ENCODE measurements around the gene TRPM4. TPM values are rescaled to one million over a fixed set of nuclear protein-coding genes. Genes with fewer than 3 reads are reported as not detected.

TRPM4 gene
- polyA plus RNA-seq, 1 experiment, result 17.6 TPM

- no peaks in the 10 kb centered on the region for H3K27me3 ChIP-seq (ENCODE audit: control insufficient read depth, insufficient read depth, low read length)
- no peak for TF ChIP-seq CTCF (IDR thresholded peaks at IDR 0.05; ENCODE audit: insufficient read depth, low read depth, low read length)
- DNase-seq (ENCODE audit: low read depth), result no peak
- H3K36me3 ChIP-seq (ENCODE audit: control insufficient read depth, insufficient read depth, low read length), result no peaks in the 10 kb centered on the region
- POLR2A ChIA-PET, result no interaction called here
- CTCF ChIA-PET, result interaction anchor here (1.0 to 1.7 kb wide), 4 partner anchors 10 to 72 kb away, joined by 3 to 5 read pairs (median 4); no protein-coding TSS in a partner anchor
- no peak overlapping the region for H3K4me3 ChIP-seq (ENCODE audit: low read depth, low read length)
Measured at GRCh38 chr19:49255674-49256073, 98.1 kb downstream of the TRPM4 start.

GRCh38 chr19:49256691-49257090 lies 99.1 kb downstream of the TRPM4 start:
- H3K27me3 ChIP-seq (ENCODE audit: control insufficient read depth, insufficient read depth, low read length), result no peaks in the 10 kb centered on the region
- POLR2A ChIA-PET, result no interaction called here
- no peak overlapping the region for H3K4me3 ChIP-seq (ENCODE audit: low read depth, low read length)
- CTCF ChIA-PET, result interaction anchor here (1.3 to 2.1 kb wide), 3 partner anchors 9 to 31 kb away, joined by 4 to 10 read pairs (median 4); no protein-coding TSS in a partner anchor
- TF ChIP-seq CTCF (IDR thresholded peaks at IDR 0.05; ENCODE audit: insufficient read depth, low read depth, low read length), result no peak
- no peak for DNase-seq (ENCODE audit: low read depth)
- H3K36me3 ChIP-seq (ENCODE audit: control insufficient read depth, insufficient read depth, low read length), result no peaks in the 10 kb centered on the region

Other genes with a start within 250 kb of the TRPM4 start
- not detected in 2 replicates for gene DHDH, start 224.1 kb upstream of the TRPM4 start, polyA plus RNA-seq (2011; rRNA removed)
- 141 and 159 TPM in 2 replicates for gene BAX, start 202.9 kb upstream of the TRPM4 start, polyA plus RNA-seq (2011; rRNA removed)
- gene FTL, start 192.5 kb upstream of the TRPM4 start, polyA plus RNA-seq (2011; rRNA removed), result 2,664 and 3,340 TPM in 2 replicates
- gene GYS1, start 164.5 kb upstream of the TRPM4 start, polyA plus RNA-seq (2011; rRNA removed), result 36.0 and 49.7 TPM in 2 replicates
- gene RUVBL2, start 163.9 kb upstream of the TRPM4 start, polyA plus RNA-seq (2011; rRNA removed), result 138 and 221 TPM in 2 replicates
- not detected in 2 replicates for gene LHB, start 140.7 kb upstream of the TRPM4 start, polyA plus RNA-seq (2011; rRNA removed)
- gene CGB3, start 133.5 kb upstream of the TRPM4 start, polyA plus RNA-seq (2011; rRNA removed), result not detected in 2 replicates
- not detected in 2 replicates for gene CGB2, start 125.9 kb upstream of the TRPM4 start, polyA plus RNA-seq (2011; rRNA removed)
- gene CGB1, start 120.9 kb upstream of the TRPM4 start, polyA plus RNA-seq (2011; rRNA removed), result not detected in 2 replicates
- gene CGB5, start 113.9 kb upstream of the TRPM4 start, polyA plus RNA-seq (2011; rRNA removed), result not detected in 2 replicates
- 0.22 TPM in 1 of 2 replicates, not detected in the other for gene CGB8, start 108.7 kb upstream of the TRPM4 start, polyA plus RNA-seq (2011; rRNA removed)
- gene CGB7, start 100.0 kb upstream of the TRPM4 start, polyA plus RNA-seq (2011; rRNA removed), result 0.27 and 0.28 TPM in 2 replicates
- gene NTF4, start 93.0 kb upstream of the TRPM4 start, polyA plus RNA-seq (2011; rRNA removed), result 0.10 TPM in 1 of 2 replicates, not detected in the other
- gene KCNA7, start 85.1 kb upstream of the TRPM4 start, polyA plus RNA-seq (2011; rRNA removed), result not detected in 2 replicates
- 125 and 268 TPM in 2 replicates for gene SNRNP70, start 72.3 kb upstream of the TRPM4 start, polyA plus RNA-seq (2011; rRNA removed)
- gene LIN7B, start 43.4 kb upstream of the TRPM4 start, polyA plus RNA-seq (2011; rRNA removed), result 6.7 and 9.4 TPM in 2 replicates
- gene C19orf73, start 38.6 kb upstream of the TRPM4 start, polyA plus RNA-seq (2011; rRNA removed), result 0.67 and 0.94 TPM in 2 replicates
- gene PPFIA3, start 38.2 kb upstream of the TRPM4 start, polyA plus RNA-seq (2011; rRNA removed), result 0.75 and 1.4 TPM in 2 replicates
- 0.07 and 0.25 TPM in 2 replicates for gene HRC, start 2.4 kb upstream of the TRPM4 start, polyA plus RNA-seq (2011; rRNA removed)
- 0.42 and 0.58 TPM in 2 replicates for gene SLC6A16, start 167.4 kb downstream of the TRPM4 start, polyA plus RNA-seq (2011; rRNA removed)
- not detected in 2 replicates for gene CD37, start 177.6 kb downstream of the TRPM4 start, polyA plus RNA-seq (2011; rRNA removed)
- gene TEAD2, start 204.6 kb downstream of the TRPM4 start, polyA plus RNA-seq (2011; rRNA removed), result 23.9 and 37.1 TPM in 2 replicates
- gene DKKL1, start 206.1 kb downstream of the TRPM4 start, polyA plus RNA-seq (2011; rRNA removed), result 0.10 and 0.26 TPM in 2 replicates
- not detected in 2 replicates for gene KASH5, start 230.5 kb downstream of the TRPM4 start, polyA plus RNA-seq (2011; rRNA removed)

All from BJ (cell line).